Mucosa of descending colon (tissue), 3 donors: ENCODE measurements around the gene SPATC1L. TPM values are rescaled to one million over a fixed set of nuclear protein-coding genes. Genes with fewer than 3 reads are reported as not detected.

Source experiments
- ATAC-seq: fragments of 200-7000 bp; cut with Tn5 transposase; one replicate; pipeline ENCODE4 v1.9.1; 2020; ENCODE audit warnings: mild to moderate bottlenecking, moderate library complexity
- DNase-seq, 3 donors: peaks; one replicate each; pipeline ENCODE4 v3.0.0-alpha.2; 2020
- H3K36me3 ChIP-seq: fragments of 200-600 bp; one replicate; pipeline ENCODE4 v1.8.0; 2021; ENCODE audit warnings: low read depth, mild to moderate bottlenecking
- H3K4me1 ChIP-seq: fragments of 200-600 bp; one replicate; pipeline ENCODE4 v1.8.0; 2021; ENCODE audit warnings: low read depth, mild to moderate bottlenecking
- H3K4me3 ChIP-seq: fragments of 200-600 bp; one replicate; pipeline ENCODE4 v1.8.0; 2021; ENCODE audit warnings: mild to moderate bottlenecking
- H3K9me3 ChIP-seq: fragments of 200-600 bp; one replicate; pipeline ENCODE4 v1.8.0; 2021; ENCODE audit warnings: mild to moderate bottlenecking
- intact Hi-C, 2 donors: fragments of 100-400 bp; cut with DNase I in 1 of 2; cut with micrococcal nuclease in 1 of 2; formaldehyde crosslinking; loops; one replicate each; pipeline versions ENCODE4 v1.11.0 to v1.11.1; 2022; cut with DNase I, micrococcal nuclease
- total RNA-seq, 3 donors: library from RNA; stranded (reverse); fragmentation: NEBNext Ultra II Directional in 2 of 3; extraction: Animal tissue kit (Norgen Biotek cat#: 25700) in 2 of 3; gene quantifications; one replicate each; pipeline versions ENCODE4 v1.2.1 to v1.2.4, GENCODE V29; 2021 to 2023
- TF ChIP-seq, protein P1 (sequence below): fragments of 200-600 bp; IDR thresholded peaks from one replicate; pipeline ENCODE4 v1.8.0; 2022; ENCODE audit warnings: antibody characterized with exemption, mild to moderate bottlenecking
- donor health status: DM: no; HTN: no; CAD: no; lungs with moderate emphysema.
- donor health status: DM: no; HTN: no; CAD: no.
- donor health status: DM: no; HTN: yes; CAD: no.

SPATC1L gene
- total RNA-seq, 3 donors from 2014 or later = 4.6 to 10.9 (median 4.6) TPM

DNA sequence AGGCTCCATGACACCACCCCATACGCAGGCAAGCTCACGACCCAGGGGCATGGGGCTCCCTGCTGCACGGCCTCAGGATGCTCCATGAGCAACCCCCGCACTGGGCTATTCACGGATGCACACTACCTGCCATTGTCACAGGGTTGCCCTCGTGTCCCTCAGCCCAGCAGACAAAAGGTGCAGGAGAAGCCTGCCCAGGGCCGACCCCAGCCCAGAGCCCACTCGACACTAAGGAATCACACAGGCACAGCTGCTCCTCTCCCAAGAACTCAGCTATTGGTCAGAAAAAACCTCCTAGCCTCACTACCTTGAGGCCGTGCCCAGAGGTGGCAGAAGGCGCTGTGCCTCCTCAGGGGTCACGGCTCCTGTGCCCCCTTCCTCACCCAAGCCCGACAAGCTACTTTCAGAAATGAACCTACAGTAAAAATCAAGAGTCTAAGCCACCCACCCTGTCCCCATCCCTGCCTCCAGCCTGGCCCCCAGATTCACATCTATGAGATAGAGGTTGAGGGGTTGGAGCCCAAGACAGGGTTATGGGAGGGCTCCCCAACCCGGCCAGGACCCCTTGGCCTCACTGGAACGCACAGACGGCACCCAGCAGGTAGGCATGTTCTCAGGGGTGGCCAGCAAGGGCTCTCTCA lies 6.4 kb upstream of the SPATC1L start:
- no peak overlapping the region for H3K4me3 ChIP-seq
- intact Hi-C loops = no loop called here
- H3K9me3 ChIP-seq = no peaks in the 10 kb centered on the region
- DNase-seq (peak in 1 of 3 donors; percentile 14), ATAC-seq (no peak)
- H3K4me1 ChIP-seq = no peaks in the 10 kb centered on the region
- H3K36me3 ChIP-seq = no peaks in the 10 kb centered on the region
- TF ChIP-seq, protein P1, sequence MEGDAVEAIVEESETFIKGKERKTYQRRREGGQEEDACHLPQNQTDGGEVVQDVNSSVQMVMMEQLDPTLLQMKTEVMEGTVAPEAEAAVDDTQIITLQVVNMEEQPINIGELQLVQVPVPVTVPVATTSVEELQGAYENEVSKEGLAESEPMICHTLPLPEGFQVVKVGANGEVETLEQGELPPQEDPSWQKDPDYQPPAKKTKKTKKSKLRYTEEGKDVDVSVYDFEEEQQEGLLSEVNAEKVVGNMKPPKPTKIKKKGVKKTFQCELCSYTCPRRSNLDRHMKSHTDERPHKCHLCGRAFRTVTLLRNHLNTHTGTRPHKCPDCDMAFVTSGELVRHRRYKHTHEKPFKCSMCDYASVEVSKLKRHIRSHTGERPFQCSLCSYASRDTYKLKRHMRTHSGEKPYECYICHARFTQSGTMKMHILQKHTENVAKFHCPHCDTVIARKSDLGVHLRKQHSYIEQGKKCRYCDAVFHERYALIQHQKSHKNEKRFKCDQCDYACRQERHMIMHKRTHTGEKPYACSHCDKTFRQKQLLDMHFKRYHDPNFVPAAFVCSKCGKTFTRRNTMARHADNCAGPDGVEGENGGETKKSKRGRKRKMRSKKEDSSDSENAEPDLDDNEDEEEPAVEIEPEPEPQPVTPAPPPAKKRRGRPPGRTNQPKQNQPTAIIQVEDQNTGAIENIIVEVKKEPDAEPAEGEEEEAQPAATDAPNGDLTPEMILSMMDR = no peak

DNA sequence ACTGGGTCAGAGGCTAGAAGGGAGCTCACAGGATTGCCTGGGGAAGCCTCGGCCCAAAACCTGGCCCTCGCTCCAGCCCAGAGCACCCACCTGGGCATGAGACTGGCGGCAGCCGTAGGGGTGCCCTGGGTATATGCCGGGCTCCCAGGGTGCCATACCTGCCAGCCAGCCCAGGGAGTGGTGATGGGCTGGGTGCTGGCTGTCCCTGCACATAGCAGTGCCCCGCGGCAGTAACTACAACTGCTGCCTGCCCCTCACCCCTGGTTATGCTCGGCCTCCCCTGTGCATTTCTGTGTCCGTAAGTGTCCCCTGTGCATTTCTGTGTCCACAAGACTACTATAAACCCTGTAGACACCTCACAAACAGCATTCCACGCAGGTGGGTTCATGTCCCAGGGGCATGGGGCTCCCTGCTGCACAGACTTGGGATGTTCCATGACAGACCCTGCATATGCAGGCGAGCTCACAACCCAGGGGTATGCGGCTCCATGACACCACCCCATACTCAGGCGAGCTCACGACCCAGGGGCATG lies 5.8 kb upstream of the SPATC1L start:
- intact Hi-C loops = no loop called here
- Histone ChIP-seq H3K4me1 (peaks cover 2% of the 10 kb centered on the region), H3K36me3 (no peaks in the 10 kb centered on the region), H3K9me3 (no peaks in the 10 kb centered on the region), H3K4me3 (no peak overlapping the region)
- ATAC-seq (peak; percentile 2), DNase-seq (peak in 1 of 3 donors; percentile 15)
- TF ChIP-seq, protein P1 = no peak

DNA sequence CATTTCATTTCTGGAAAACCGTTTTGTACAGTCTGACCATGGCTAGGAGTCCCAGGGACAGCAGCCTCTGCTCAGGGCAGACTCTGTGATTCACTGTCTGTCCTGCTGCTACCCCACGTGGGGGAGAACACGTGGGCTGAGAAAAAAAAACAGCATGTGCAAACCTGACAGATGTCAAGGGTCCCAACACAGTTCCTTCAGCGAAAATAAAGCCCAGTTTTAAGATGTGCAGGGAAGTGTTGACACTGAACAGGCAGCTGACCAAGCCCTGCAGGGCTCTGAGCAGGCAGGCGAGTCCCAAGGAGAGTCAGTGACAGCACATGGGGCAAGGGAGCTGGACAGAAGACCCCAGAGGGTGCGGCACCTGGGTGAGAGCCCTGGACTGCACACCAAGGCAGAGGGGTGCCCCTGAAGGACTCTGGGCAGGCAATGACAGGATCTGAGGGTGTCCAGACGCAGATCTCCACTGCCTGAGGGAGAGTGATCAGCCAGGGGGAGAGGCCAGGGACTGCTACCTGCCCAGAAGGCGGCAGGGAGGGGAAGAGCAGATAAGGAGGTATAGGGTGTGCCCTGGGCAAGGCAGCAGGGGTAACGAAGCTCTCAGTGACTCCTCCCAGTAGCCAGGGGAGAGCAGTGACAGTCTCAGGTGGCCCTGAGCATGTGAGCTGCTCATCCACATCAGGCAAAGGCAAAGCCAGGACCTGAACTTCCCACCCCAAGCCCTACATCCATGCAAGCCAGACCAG lies 5.1 kb upstream of the SPATC1L start:
- H3K9me3 ChIP-seq = no peaks in the 10 kb centered on the region
- H3K4me1 ChIP-seq = peaks cover 4% of the 10 kb centered on the region
- ATAC-seq (peak; percentile 55), DNase-seq (no peak)
- no peaks in the 10 kb centered on the region for H3K36me3 ChIP-seq
- intact Hi-C loops = no loop called here
- no peak overlapping the region for H3K4me3 ChIP-seq
- TF ChIP-seq, protein P1 = no peak

DNA sequence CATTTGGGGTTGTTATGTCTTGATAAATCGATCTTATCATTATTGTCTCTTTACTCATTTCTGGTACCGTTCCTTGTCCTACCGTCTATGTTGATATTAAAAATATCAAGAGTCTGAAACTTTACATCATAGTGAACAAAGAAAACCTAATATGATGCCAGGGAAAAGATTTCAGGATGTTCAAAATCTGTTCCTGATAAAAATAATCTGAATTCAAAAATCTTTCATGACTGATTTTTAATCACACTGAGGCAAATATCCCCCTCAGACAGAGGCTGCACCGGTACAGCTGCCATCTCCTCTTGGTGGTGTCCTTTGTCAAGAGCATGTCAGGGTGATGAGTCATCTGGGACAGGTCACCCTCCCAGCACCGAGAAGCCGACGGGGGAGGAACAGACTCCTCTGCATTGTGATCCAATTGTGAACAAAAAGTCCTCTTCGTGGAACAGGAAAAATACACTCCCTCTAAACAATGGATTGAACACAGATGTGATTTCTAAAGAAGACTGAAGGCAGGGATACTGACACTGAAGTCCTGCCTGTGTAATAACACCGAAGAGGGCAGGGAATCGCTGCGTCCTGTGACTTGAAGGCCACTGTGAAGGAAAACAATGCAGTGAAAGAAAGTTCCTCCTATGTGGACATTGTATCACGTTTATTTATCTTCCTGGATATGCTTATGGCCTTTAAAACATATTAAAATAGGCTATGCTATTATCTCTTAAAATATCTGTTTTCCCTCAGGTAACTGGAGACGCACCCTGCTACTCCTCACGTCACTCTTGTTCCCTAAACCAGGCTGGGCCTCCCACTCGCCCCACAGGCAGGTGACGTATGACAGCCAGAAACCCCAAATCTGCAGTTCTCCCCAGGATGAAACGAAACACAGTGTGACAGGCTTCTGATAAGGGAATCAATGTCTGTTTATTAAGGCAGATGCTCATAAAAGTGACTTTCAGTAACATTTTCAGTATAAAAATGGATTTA lies 4.3 kb upstream of the SPATC1L start:
- intact Hi-C loops = no loop called here
- TF ChIP-seq, protein P1 = no peak
- peak; percentile 58 for ATAC-seq
- peak in 1 of 3 donors; percentile 13 for DNase-seq
- peaks cover 4% of the 10 kb centered on the region for H3K4me1 ChIP-seq
- no peaks in the 10 kb centered on the region for H3K9me3 ChIP-seq
- H3K4me3 ChIP-seq = no peak overlapping the region
- H3K36me3 ChIP-seq = no peaks in the 10 kb centered on the region

DNA sequence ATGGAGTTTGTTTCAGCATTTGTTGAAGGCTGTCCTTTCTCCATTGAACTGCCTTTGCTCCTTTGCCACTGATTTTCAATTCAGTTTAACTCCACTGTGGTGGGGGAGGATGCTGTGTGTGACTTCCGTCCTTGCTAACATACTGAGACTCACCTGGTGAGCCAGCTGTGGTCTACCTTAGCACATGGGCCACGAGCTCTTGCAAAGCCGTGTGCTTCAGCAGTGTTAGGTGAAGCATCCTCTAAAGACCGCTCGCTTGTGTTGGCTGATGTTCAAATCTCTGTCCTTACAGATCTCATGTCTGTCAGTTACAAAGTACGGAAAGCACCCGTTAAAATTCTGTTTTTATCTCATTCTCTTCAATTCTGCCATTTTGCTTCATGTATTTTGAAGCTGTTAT lies 3.6 kb upstream of the SPATC1L start:
- no peak for ATAC-seq
- Histone ChIP-seq H3K4me1 (peaks cover 4% of the 10 kb centered on the region), H3K9me3 (no peaks in the 10 kb centered on the region), H3K4me3 (no peak overlapping the region), H3K36me3 (no peaks in the 10 kb centered on the region)
- TF ChIP-seq, protein P1 = no peak
- DNase-seq = no peak
- intact Hi-C loops = no loop called here
